NT2/D1 (cell line): ENCODE data around the gene ANXA1.

ENCODE experiments used
- SUZ12 ChIP-seq: IDR thresholded peaks from 2 replicates; pipeline ENCODE4 v1.6.1; 2011; ENCODE audit not compliant: insufficient read length, insufficient read depth; ENCODE audit errors: extremely low read depth
- YY1 ChIP-seq: IDR thresholded peaks from 2 replicates; pipeline ENCODE4 v1.6.1; 2011; ENCODE audit not compliant: insufficient read length, insufficient read depth
- ZNF274 ChIP-seq: IDR thresholded peaks from 2 replicates; pipeline ENCODE4 v1.6.1; 2011; ENCODE audit warnings: mild to moderate bottlenecking, low read depth, low read length

DNA sequence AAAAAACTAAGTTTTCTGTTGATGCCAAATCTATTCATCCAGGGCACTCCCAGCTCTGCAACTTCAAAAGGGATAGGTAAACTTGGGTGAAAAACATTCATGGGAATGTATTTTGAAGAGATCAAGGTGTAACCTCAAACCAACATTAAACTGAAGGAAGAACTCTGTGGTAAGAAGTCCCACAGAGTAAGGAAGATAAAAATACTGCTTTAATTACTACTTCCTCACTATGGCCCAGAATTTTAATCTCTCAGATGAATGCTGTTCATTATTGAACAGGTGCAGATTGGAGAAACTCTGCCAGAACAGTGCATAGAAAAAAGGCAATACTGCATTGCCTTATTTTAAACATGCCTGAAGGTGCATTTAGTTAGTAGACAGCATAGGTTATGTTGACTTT is 37.6 kb upstream of the ANXA1 start:
- TF ChIP-seq ZNF274 (no peak), SUZ12 (no peak), YY1 (no peak)
